Upper lobe of left lung (tissue), 6 donors: Measurements from ENCODE around the gene MOXD1. TPM values are rescaled to one million over a fixed set of nuclear protein-coding genes. Genes with fewer than 3 reads are reported as not detected.
A peak's percentile ranks its signal among the peaks of the same experiment; 100 is the strongest.

Experiments used
- ATAC-seq, 2 donors: fragments of 200-7000 bp; cut with Tn5 transposase; one replicate each; pipeline ENCODE4 v1.9.1; 2022; ENCODE audit warnings: mild to moderate bottlenecking in 2 of 2, moderate library complexity in 2 of 2; ENCODE audit not compliant: low FRiP score in 2 of 2
- DNase-seq, 2 donors: peaks; one replicate each; pipeline ENCODE4 v3.0.0-alpha.2; 2019 to 2020
- H3K27ac ChIP-seq, 4 donors: fragments of 200-600 bp; sonication (generic); one replicate each; pipeline ENCODE4 v1.5.1; 2016 to 2019
- H3K27me3 ChIP-seq, 4 donors: fragments of 200-600 bp; sonication (generic); one replicate each; pipeline ENCODE4 v1.5.1; 2017 to 2019
- H3K36me3 ChIP-seq, 4 donors: fragments of 200-600 bp; sonication (generic); one replicate each; pipeline ENCODE4 v1.5.1; 2016 to 2019
- H3K4me1 ChIP-seq, 4 donors: fragments of 200-600 bp; sonication (generic); one replicate each; pipeline ENCODE4 v1.5.1; 2018 to 2019
- H3K4me3 ChIP-seq, 4 donors: fragments of 200-600 bp; sonication (generic); one replicate each; pipeline ENCODE4 v1.5.1; 2017 to 2019; ENCODE audit warnings: mild to moderate bottlenecking in 2 of 4, moderate library complexity in 1 of 4
- H3K9me3 ChIP-seq, 4 donors: fragments of 200-600 bp; sonication (generic); one replicate each; pipeline ENCODE4 v1.5.1; 2018 to 2019
- EP300 ChIP-seq, 4 donors: sonication (generic); formaldehyde crosslinking; IDR thresholded peaks; one replicate each; pipeline ENCODE4 v1.5.1; 2017; ENCODE audit warnings: antibody characterized with exemption in 4 of 4, control low read depth in 2 of 4
- POLR2A ChIP-seq, 4 donors: fragments of 450-650 bp; IDR thresholded peaks; one replicate each; pipeline ENCODE4 v1.5.1; 2016 to 2017; ENCODE audit warnings: antibody characterized with exemption in 4 of 4, mild to moderate bottlenecking in 2 of 4
- POLR2AphosphoS5 ChIP-seq, 2 donors: sonication (generic); formaldehyde crosslinking; IDR thresholded peaks; one replicate each; pipeline ENCODE4 v1.5.1; 2017; ENCODE audit warnings: antibody characterized with exemption in 2 of 2
- WGBS, 2 donors: methylation state at CpG; one replicate each; pipeline ENCODE4 v1.1.5; 2017 to 2018; 5-methylcytosine and 5-hydroxymethylcytosine counted together
- total RNA-seq, 6 donors: library from RNA; depleted of rRNA in 4 of 6; stranded (reverse); fragments of >200 nt in 4 of 6; gene quantifications; one replicate each; pipeline versions ENCODE4 v1.1.0 to v1.2.1, GENCODE V29; 2016 to 2021
- TF ChIP-seq, protein P1 (sequence below), 6 experiments: fragments of 450-650 bp in 4 of 6; fragments of 200-600 bp in 2 of 6; sonication (generic) in 2 of 6; IDR thresholded peaks; one replicate each; pipeline ENCODE4 v1.5.1; 2016 to 2019; ENCODE audit warnings: antibody characterized with exemption in 6 of 6
- donor health status: DM: no; HTN: no; CAD: no; lungs with moderate emphysema.
- donor health status: DM: no; HTN: yes; CAD: no; lungs with severe emphysema.

The MOXD1 gene
- total RNA-seq, 6 donors from 2014 or later, result 3.5 to 24.4 (median 11.0) TPM

DNA sequence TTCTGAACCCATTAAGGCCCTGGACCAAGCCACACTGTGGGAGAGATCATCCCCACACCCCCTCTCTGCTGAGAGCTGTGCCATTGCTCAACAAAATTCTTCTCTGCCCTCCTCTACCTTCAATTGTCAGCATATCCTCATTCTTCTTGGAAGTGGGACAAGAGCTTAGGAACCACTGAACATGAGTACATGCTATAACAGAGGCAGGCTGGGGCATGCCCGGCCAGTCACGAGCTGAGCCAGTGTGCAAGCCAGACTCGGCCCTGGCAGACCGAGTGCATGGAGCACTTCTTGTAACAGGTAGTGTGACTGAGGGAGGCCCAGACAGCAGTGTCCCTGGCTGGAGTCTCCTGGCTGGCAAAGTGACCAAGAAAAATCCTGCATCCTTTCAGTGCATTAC, 149.2 kb downstream of the MOXD1 start:
- Histone ChIP-seq H3K9me3 (peaks cover 0 to 3% (median 0%) of the 10 kb centered on the region in 4 donors), H3K4me1 (no peaks in the 10 kb centered on the region), H3K27ac (no peak overlapping the region), H3K36me3 (no peaks in the 10 kb centered on the region), H3K27me3 (no peaks in the 10 kb centered on the region), H3K4me3 (no peak overlapping the region)
- DNase-seq, result peak in 1 of 2 donors; percentile 50
- WGBS, 2 donors, result 92 to 100% methylated on average over 1 to 4 of the region's 4 CpGs
- TF ChIP-seq POLR2AphosphoS5 (IDR thresholded peaks at IDR 0.05), result no peak
- no peak for TF ChIP-seq POLR2A (IDR thresholded peaks at IDR 0.05)
- ATAC-seq, result no peak

DNA sequence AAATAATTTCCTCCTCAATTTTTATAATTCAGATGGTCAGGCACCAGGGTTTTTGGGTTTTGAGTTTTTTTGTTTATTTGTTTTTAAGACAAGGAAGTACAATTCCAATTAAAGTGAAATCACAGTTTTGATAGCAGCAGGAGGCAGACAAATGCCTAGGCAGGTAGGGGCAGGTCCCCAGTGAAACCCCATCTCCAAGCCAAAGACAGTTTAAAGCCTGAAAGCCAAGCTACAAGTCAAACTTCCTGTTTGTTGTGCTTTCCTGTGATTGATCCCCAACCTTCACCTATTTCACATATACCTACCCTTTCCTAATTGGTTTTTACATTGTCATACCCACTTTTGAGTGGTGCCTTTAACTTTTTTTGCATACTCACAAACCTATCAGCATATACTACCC, 149.6 kb downstream of the MOXD1 start:
- no peak overlapping the region for H3K27ac ChIP-seq
- H3K9me3 ChIP-seq, result peaks cover 0 to 3% (median 0%) of the 10 kb centered on the region in 4 donors
- no peak overlapping the region for H3K4me3 ChIP-seq
- H3K4me1 ChIP-seq, result no peaks in the 10 kb centered on the region
- H3K36me3 ChIP-seq, result no peaks in the 10 kb centered on the region
- ATAC-seq, result no peak
- no peaks in the 10 kb centered on the region for H3K27me3 ChIP-seq
- TF ChIP-seq POLR2AphosphoS5 (IDR thresholded peaks at IDR 0.05) (no peak), POLR2A (IDR thresholded peaks at IDR 0.05) (no peak), EP300 (IDR thresholded peaks at IDR 0.05) (no peak)
- TF ChIP-seq, protein P1, sequence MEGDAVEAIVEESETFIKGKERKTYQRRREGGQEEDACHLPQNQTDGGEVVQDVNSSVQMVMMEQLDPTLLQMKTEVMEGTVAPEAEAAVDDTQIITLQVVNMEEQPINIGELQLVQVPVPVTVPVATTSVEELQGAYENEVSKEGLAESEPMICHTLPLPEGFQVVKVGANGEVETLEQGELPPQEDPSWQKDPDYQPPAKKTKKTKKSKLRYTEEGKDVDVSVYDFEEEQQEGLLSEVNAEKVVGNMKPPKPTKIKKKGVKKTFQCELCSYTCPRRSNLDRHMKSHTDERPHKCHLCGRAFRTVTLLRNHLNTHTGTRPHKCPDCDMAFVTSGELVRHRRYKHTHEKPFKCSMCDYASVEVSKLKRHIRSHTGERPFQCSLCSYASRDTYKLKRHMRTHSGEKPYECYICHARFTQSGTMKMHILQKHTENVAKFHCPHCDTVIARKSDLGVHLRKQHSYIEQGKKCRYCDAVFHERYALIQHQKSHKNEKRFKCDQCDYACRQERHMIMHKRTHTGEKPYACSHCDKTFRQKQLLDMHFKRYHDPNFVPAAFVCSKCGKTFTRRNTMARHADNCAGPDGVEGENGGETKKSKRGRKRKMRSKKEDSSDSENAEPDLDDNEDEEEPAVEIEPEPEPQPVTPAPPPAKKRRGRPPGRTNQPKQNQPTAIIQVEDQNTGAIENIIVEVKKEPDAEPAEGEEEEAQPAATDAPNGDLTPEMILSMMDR (IDR thresholded peaks at IDR 0.05), result no peak
- no peak for DNase-seq

DNA sequence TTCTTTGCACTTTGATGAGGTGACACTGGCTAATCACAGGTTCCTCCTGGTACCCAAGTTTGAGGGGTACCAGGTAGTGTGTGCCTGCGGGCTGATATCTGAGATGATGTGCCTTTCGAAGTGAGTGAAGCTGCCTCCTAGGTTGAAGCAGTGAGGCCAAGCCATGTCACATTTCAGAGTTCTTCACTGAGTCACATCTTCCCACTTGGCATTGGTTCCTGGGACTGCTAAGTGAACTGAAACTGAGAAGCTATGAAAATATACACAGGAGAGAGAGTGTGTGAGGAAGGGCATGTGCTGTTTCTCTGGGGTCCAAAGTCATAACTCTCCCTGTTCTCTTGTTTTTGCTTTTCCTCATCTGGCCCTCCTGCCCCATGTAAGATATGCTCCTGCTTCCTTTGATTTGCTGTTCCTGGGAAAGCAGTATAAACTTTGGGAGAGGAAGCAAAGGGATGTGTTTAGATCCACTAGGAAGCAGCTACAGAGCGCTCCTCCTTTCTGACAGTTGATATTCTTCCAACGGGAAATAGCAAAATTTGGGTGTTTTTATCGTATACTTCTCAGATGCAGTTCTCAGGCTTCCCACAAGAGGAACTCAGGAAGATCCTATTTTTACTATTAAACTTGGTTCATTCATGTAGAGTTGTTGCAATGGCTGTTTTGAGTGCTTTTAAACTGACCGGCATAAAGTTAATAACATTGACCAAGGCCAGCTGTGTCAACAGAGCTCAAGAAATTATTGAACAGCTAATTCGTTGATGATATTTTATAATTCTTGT, 153.7 kb downstream of the MOXD1 start:
- Histone ChIP-seq H3K36me3 (no peaks in the 10 kb centered on the region), H3K4me3 (no peak overlapping the region), H3K4me1 (no peaks in the 10 kb centered on the region), H3K27ac (no peak overlapping the region), H3K27me3 (no peaks in the 10 kb centered on the region), H3K9me3 (peaks cover 0 to 3% (median 0%) of the 10 kb centered on the region in 4 donors)
- ATAC-seq (peak in 1 of 2 donors; percentile 36), DNase-seq (no peak)
- TF ChIP-seq POLR2A (IDR thresholded peaks at IDR 0.05) (no peak), EP300 (IDR thresholded peaks at IDR 0.05) (no peak), POLR2AphosphoS5 (IDR thresholded peaks at IDR 0.05) (no peak)
- TF ChIP-seq, protein P1 (IDR thresholded peaks at IDR 0.05), result no peak
- 72 to 75% methylated on average over 6 to 7 of the region's 7 CpGs for WGBS, 2 donors

DNA sequence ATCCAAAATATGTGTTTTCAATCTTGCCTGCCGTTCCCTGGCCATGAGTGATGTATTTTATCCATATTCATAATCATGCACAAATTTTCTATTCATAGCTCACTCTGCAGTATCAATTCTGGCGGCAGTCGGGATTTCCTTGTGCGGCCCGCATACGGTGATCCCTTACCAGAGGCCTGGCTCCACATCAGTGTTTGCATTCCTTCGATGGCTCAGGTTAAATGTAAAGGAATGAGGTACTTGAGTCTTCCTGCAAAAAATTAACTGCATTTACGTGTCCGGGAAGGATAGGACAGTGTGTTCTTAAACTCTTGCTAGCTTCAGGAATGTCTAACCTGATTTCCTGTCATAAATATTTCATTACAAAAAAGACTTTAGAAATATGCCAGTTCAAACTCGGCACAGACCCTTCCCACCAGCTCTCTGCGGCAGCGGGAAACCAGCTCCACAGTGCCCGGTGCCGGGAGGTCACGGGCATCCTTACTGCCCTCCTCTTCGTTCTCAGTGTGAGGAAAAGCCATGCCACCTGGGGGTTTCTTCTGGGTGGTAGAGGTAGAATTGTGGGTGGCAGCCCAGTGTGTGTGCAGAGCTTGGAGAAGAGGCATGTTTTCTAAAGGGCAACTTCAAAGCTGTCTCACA, 154.5 kb downstream of the MOXD1 start:
- Histone ChIP-seq H3K27ac (no peak overlapping the region), H3K4me1 (no peaks in the 10 kb centered on the region), H3K27me3 (no peaks in the 10 kb centered on the region), H3K9me3 (no peaks in the 10 kb centered on the region), H3K36me3 (no peaks in the 10 kb centered on the region), H3K4me3 (no peak overlapping the region)
- ATAC-seq (no peak), DNase-seq (peak in 1 of 2 donors; percentile 30)
- 69 to 80% methylated on average over 16 of the region's 16 CpGs for WGBS, 2 donors
- TF ChIP-seq POLR2A (IDR thresholded peaks at IDR 0.05), result no peak
- no peak for TF ChIP-seq EP300 (IDR thresholded peaks at IDR 0.05)
- TF ChIP-seq, protein P1 (IDR thresholded peaks at IDR 0.05), result no peak
- TF ChIP-seq POLR2AphosphoS5 (IDR thresholded peaks at IDR 0.05), result no peak

DNA sequence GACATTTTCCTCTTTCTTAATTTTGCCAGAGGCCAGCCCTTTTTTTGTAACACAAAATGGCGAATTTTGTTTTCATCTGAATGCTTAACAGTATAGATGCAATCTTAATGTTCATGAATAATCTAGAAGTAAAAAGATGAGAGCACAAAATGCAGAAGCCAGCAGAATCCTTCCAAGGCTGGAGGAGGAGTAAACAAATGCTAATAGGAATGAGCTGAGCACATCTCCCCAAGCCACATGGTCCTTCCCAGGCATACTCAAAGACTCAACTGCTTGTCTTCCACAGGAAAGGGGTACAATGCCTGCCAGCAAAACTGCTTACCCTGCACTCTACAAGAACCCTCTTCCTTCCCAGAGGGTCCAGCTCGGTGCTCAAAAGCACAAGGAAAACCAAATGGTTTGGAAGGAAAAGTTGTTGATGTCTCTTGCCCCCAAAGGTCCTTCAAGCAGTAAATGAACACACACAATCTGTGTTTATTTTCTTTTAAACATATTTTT, 155.1 kb downstream of the MOXD1 start:
- H3K4me1 ChIP-seq, result no peaks in the 10 kb centered on the region
- ATAC-seq (no peak), DNase-seq (no peak)
- TF ChIP-seq EP300 (IDR thresholded peaks at IDR 0.05), result no peak
- TF ChIP-seq POLR2AphosphoS5 (IDR thresholded peaks at IDR 0.05), result no peak
- TF ChIP-seq, protein P1 (IDR thresholded peaks at IDR 0.05), result no peak
- TF ChIP-seq POLR2A (IDR thresholded peaks at IDR 0.05), result no peak
- no peak overlapping the region for H3K27ac ChIP-seq
- no peaks in the 10 kb centered on the region for H3K9me3 ChIP-seq
- no peaks in the 10 kb centered on the region for H3K27me3 ChIP-seq
- 67 to 75% methylated on average over 2 of the region's 2 CpGs for WGBS, 2 donors
- H3K4me3 ChIP-seq, result no peak overlapping the region
- H3K36me3 ChIP-seq, result no peaks in the 10 kb centered on the region
